B cell (primary cell): ENCODE data around the gene UNC119. TPM values are rescaled to one million over a fixed set of nuclear protein-coding genes. Genes with fewer than 3 reads are reported as not detected.

Experiments used
- ATAC-seq: fragments of 200-7000 bp; cut with Tn5 transposase; one replicate; pipeline ENCODE4 v1.10.0; 2021; ENCODE audit warnings: low read depth, mild to moderate bottlenecking, moderate number of reproducible peaks, moderate library complexity
- CTCF ChIA-PET: fragments of 350-600 bp; sonication (Branson Sonifier 250); formaldehyde crosslinking; loops from one replicate; lab custom pipeline; 2021; ENCODE audit warnings: antibody characterized with exemption, inconsistent platforms; lab: Charles Lee
- POLR2A ChIA-PET: fragments of 350-600 bp; sonication (Branson Sonifier 250); formaldehyde crosslinking; loops from one replicate; lab custom pipeline; 2021; ENCODE audit warnings: antibody characterized with exemption; lab: Charles Lee
- DNase-seq: peaks from one replicate; pipeline ENCODE4 v3.0.0; 2013
- H2AFZ ChIP-seq: 2 replicates; pipeline ENCODE4 v1.6.1; 2012; ENCODE audit warnings: mild to moderate bottlenecking, low read depth, low read length; ENCODE audit not compliant: insufficient read depth, poor library complexity, severe bottlenecking
- H3K27ac ChIP-seq, 2 donors: 1 replicate in 1 of 2; 2 replicates in 1 of 2; pipeline ENCODE4 v1.5.1; 2012 to 2013; ENCODE audit warnings: low read length in 2 of 2, mild to moderate bottlenecking in 2 of 2, moderate library complexity in 1 of 2
- H3K27me3 ChIP-seq, 4 experiments: fragments of 200-600 bp in 1 of 4; sonication (generic) in 1 of 4; replicated peaks in 1 of 4; 1 replicate in 2 of 4; 2 replicates in 2 of 4; pipeline versions ENCODE4 v1.6.1 to v1.7.0; 2013 to 2016; ENCODE audit warnings: low read length in 3 of 4, mild to moderate bottlenecking in 2 of 4, mixed read lengths in 1 of 4, moderate library complexity in 1 of 4; ENCODE audit not compliant: insufficient read depth in 4 of 4, control insufficient read depth in 3 of 4; ENCODE audit errors: control extremely low read depth in 1 of 4
- H3K36me3 ChIP-seq, 2 experiments: replicated peaks in 1 of 2; 1 replicate in 1 of 2; 2 replicates in 1 of 2; pipeline versions ENCODE4 v1.6.1 to v1.7.1; 2013; ENCODE audit warnings: low read length in 1 of 2; ENCODE audit not compliant: insufficient read depth in 2 of 2, control insufficient read depth in 1 of 2; ENCODE audit errors: control extremely low read depth in 1 of 2, extremely low read depth in 1 of 2
- H3K4me1 ChIP-seq, 2 donors: fragments of 200-600 bp in 1 of 2; sonication (generic) in 1 of 2; 1 replicate in 1 of 2; 2 replicates in 1 of 2; pipeline versions ENCODE4 v1.5.1 to v1.6.1; 2013 to 2017; ENCODE audit warnings: low read length in 2 of 2; ENCODE audit not compliant: control insufficient read depth in 2 of 2, insufficient read depth in 2 of 2
- H3K4me2 ChIP-seq: replicated peaks from 2 replicates; pipeline ENCODE3; 2012; ENCODE audit warnings: mild to moderate bottlenecking, low read depth, low read length; ENCODE audit not compliant: poor library complexity, severe bottlenecking
- H3K4me3 ChIP-seq, 5 experiments: fragments of 200-600 bp in 1 of 5; sonication (generic) in 1 of 5; 1 replicate in 3 of 5; 2 replicates in 2 of 5; pipeline versions ENCODE4 v1.5.1 to v1.7.0; 2011 to 2016; ENCODE audit warnings: low read length in 4 of 5, mild to moderate bottlenecking in 4 of 5, low read depth in 2 of 5, control low read depth in 1 of 5, moderate library complexity in 1 of 5; ENCODE audit not compliant: insufficient read depth in 1 of 5; ENCODE audit errors: control extremely low read depth in 1 of 5, extremely low read depth in 1 of 5
- H3K79me2 ChIP-seq: fragments of 200-600 bp; sonication (generic); one replicate; pipeline ENCODE4 v1.6.0; 2016; ENCODE audit warnings: low read length; ENCODE audit not compliant: control insufficient read depth, insufficient read depth
- H3K9ac ChIP-seq: fragments of 200-600 bp; sonication (generic); 2 replicates; pipeline ENCODE4 v1.6.1; 2017; ENCODE audit warnings: mild to moderate bottlenecking, low read length, moderate library complexity
- H3K9me3 ChIP-seq, 3 donors: one replicate each; pipeline versions ENCODE4 v1.6.1 to v1.7.1; 2013; ENCODE audit warnings: low read length in 2 of 3; ENCODE audit not compliant: control insufficient read depth in 2 of 3, insufficient read depth in 1 of 3; ENCODE audit errors: control extremely low read depth in 1 of 3
- H4K20me1 ChIP-seq: 2 replicates; pipeline ENCODE4 v1.6.0; 2012; ENCODE audit warnings: mild to moderate bottlenecking, low read length; ENCODE audit not compliant: insufficient read depth, control insufficient read depth, poor library complexity, severe bottlenecking
- H3K27ac Mint-ChIP-seq: one replicate; pipeline ENCODE4 v1.8.0; 2021; ENCODE audit warnings: mixed read lengths
- H3K27me3 Mint-ChIP-seq: one replicate; pipeline ENCODE4 v1.8.0; 2021; ENCODE audit warnings: mixed read lengths
- H3K4me1 Mint-ChIP-seq: one replicate; pipeline ENCODE4 v1.8.0; 2021; ENCODE audit warnings: mixed read lengths
- H3K4me3 Mint-ChIP-seq: one replicate; pipeline ENCODE4 v1.8.0; 2021; ENCODE audit warnings: mixed read lengths
- H3K9me3 Mint-ChIP-seq: one replicate; pipeline ENCODE4 v1.8.0; 2022; ENCODE audit warnings: mixed read lengths; ENCODE audit not compliant: insufficient read depth
- CTCF ChIP-seq: fragments of 200-600 bp; IDR thresholded peaks from one replicate; pipeline ENCODE4 v1.8.0; 2022; ENCODE audit warnings: antibody characterized with exemption, mild to moderate bottlenecking
- EZH2 ChIP-seq: IDR thresholded peaks from 2 replicates; pipeline ENCODE4 v1.6.1; 2012; ENCODE audit warnings: borderline replicate concordance, low read depth, mild to moderate bottlenecking, moderate library complexity, low read length; ENCODE audit not compliant: insufficient read depth, poor library complexity, severe bottlenecking
- WGBS: methylation state at CpG from one replicate; pipeline ENCODE4 v1.1.5; 2013; ENCODE audit warnings: missing lambda C conversion rate; ENCODE audit not compliant: insufficient coverage; 5-methylcytosine and 5-hydroxymethylcytosine counted together
- intact Hi-C: fragments of 100-400 bp; cut with micrococcal nuclease; formaldehyde crosslinking; loops from one replicate; pipeline ENCODE4 v1.10.0; 2022
- polyA plus RNA-seq: library from polyadenylated mRNA; depleted of rRNA; stranded (reverse); fragments of >200 nt; gene quantifications from 2 replicates; pipeline ENCODE4 v1.2.3, GENCODE V29; 2012
- total RNA-seq, 2 donors: library from RNA; stranded (reverse); fragments of 120-200 nt in 1 of 2; gene quantifications; 1 replicate in 1 of 2; 2 replicates in 1 of 2; pipeline versions ENCODE4 v1.2.3 to v1.2.4, GENCODE V29; 2013 to 2022

Gene UNC119
- total and polyA plus RNA-seq, 2 donors (not counting 1 experiment from before 2014, with no cell fraction given) = 75.3 to 174 TPM

- Histone ChIP-seq H4K20me1 (no peaks in the 10 kb centered on the region), H2AFZ (no peak within 1 kb of the TSS), H3K27ac (no peak within 1 kb of the TSS), H3K79me2 (no peaks in the 10 kb centered on the region), H3K9me3 (no peaks in the 10 kb centered on the region), H3K27me3 (peaks cover 0 to 16% (median 5%) of the 10 kb centered on the region in 4 experiments), H3K36me3 (no peaks in the 10 kb centered on the region), H3K4me1 (peaks cover 1 to 2% of the 10 kb centered on the region in 2 donors), H3K4me2 (no peak within 1 kb of the TSS), H3K4me3 (no peak within 1 kb of the TSS), H3K9ac (no peak within 1 kb of the TSS)
- 88% methylated on average over 18 of the region's 28 CpGs for WGBS
- Mint-ChIP-seq H3K9me3 (no peaks in the 10 kb centered on the region), H3K27ac (no peak within 1 kb of the TSS), H3K27me3 (peaks cover 26% of the 10 kb centered on the region), H3K4me3 (no peak within 1 kb of the TSS), H3K4me1 (peaks cover 3% of the 10 kb centered on the region)
- DNase-seq (no peak), ATAC-seq (no peak)
- ChIA-PET CTCF (no interaction called here), POLR2A (no interaction called here)
- intact Hi-C loops = no loop called here
- TF ChIP-seq CTCF = no peak
- no peak for TF ChIP-seq EZH2
Observed at GRCh38 chr17:28505986-28506665, 46.3 kb downstream of the UNC119 start, which contains the start of gene FOXN1. Gene FOXN1 (plus strand): TSS chr17:28506348. CDS start chr17:28523970, 17,622 bp downstream.

GRCh38 chr17:28503420-28503819 is 49.0 kb downstream of the UNC119 start:
- ChIA-PET POLR2A (interaction anchor here (0.7 kb wide), 2 partner anchors 86 to 566 kb away, joined by 3 to 8 read pairs; no protein-coding TSS in a partner anchor), CTCF (interaction anchor here (0.7 to 15.2 kb wide), 4 partner anchors 9 to 113 kb away, joined by 3 to 220 read pairs (median 4); partner anchors contain the start of gene RSKR)
- Histone ChIP-seq H3K36me3 (no peaks in the 10 kb centered on the region), H3K4me1 (peaks cover 8 to 10% of the 10 kb centered on the region in 2 donors), H4K20me1 (no peaks in the 10 kb centered on the region), H2AFZ (no peak overlapping the region), H3K4me3 (no peak overlapping the region), H3K9ac (no peak overlapping the region), H3K27me3 (peaks cover 0 to 2% (median under 1%) of the 10 kb centered on the region in 4 experiments), H3K4me2 (no peak overlapping the region), H3K79me2 (no peaks in the 10 kb centered on the region), H3K27ac (no peak overlapping the region), H3K9me3 (no peaks in the 10 kb centered on the region)
- intact Hi-C loops = no loop called here
- Mint-ChIP-seq H3K4me3 (no peak overlapping the region), H3K4me1 (peaks cover 14% of the 10 kb centered on the region), H3K27me3 (peaks cover 6% of the 10 kb centered on the region), H3K9me3 (no peaks in the 10 kb centered on the region), H3K27ac (no peak overlapping the region)
- WGBS = 89% methylated on average over 3 of the region's 3 CpGs
- no peak for TF ChIP-seq CTCF
- no peak for TF ChIP-seq EZH2
- ATAC-seq = no peak
- no peak for DNase-seq
